Measurements from ENCODE around the gene HTR1E. TPM values are rescaled to one million over a fixed set of nuclear protein-coding genes. Genes with fewer than 3 reads are reported as not detected.
"Not testable (repeated sequence)": the region's sequence is repeated elsewhere in the genome, so short reads cannot be mapped to it uniquely, and the experiment has no call there.

HTR1E gene
- total RNA-seq, 2 experiments from 2014 or later = not detected

DNA sequence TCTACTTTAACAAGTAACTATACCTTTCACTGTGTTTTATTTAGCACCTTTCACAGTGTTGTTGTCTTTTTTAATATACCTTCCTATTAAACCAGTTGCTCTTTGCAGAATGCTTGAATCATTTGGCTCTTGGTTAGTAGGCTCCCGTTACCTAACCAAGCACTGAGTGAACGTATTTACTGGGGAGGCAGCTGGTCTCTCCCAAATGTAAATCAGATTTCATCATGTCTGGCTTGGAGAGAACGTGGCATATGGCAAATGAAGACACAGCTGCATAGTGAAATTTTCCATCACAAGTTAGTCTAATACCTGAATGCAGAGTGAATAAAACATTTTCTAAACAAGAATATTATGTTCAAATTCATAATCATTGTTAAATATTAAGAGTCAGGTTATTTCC, 12.4 kb downstream of the HTR1E start:
- H3K27me3 Mint-ChIP-seq = no peaks in the 10 kb centered on the region
- no peaks in the 10 kb centered on the region for H3K36me3 Mint-ChIP-seq (ENCODE audit: low read depth)
- no peak for DNase-seq
- H3K9me3 Mint-ChIP-seq = no peaks in the 10 kb centered on the region
- CTCF ChIA-PET = interaction anchor here (1.7 kb wide), 1 partner anchor 12 kb away, joined by 5 read pairs; the partner anchor contains the start of gene HTR1E
- H3K4me3 Mint-ChIP-seq = no peak overlapping the region
- POLR2A ChIA-PET = no interaction called here
- H3K4me1 Mint-ChIP-seq = no peaks in the 10 kb centered on the region
- H3K27ac Mint-ChIP-seq = no peak overlapping the region

DNA sequence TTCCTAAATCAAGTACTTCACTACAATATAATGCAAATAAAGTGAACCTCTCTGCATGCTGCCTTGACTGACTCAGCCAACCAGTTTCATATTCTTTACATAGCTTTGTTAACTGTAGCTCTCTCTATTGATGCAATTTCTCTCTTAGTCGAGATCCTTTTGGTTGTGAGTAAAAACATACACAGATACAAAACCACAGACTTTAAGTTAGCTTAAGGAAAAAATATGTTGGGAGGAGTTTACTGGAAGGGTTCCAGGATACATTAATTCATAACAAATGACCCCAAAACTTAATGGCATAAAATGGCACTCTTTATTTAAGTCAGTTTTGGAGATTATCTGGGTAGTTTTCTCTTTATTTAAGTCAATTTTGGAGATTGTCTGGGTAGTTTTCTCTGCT, 15.7 kb downstream of the HTR1E start:
- H3K36me3 Mint-ChIP-seq (ENCODE audit: low read depth) = no peaks in the 10 kb centered on the region
- ChIA-PET CTCF (no interaction called here), POLR2A (no interaction called here)
- no peaks in the 10 kb centered on the region for H3K4me1 Mint-ChIP-seq
- H3K27me3 Mint-ChIP-seq = no peaks in the 10 kb centered on the region
- no peak overlapping the region for H3K4me3 Mint-ChIP-seq
- no peak for DNase-seq
- H3K9me3 Mint-ChIP-seq = no peaks in the 10 kb centered on the region
- H3K27ac Mint-ChIP-seq = no peak overlapping the region

DNA sequence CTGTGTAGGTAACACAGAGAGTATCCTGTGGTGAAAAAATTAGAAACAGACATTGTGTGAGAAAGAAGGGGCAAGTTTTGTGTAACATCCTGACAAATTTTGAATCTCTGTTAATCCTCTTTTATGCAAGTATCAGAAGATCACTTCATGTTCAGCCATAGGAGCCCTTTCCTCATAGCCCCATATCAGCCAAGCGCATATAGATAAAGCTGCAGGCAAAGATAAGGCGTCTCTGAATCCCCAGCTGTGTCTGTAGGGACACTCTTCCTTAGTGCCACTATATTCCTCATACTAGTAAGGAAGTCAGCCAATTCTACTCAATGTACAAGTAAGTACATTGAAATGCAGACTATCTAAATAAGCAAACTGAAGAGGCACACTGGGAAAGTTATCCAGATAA, 22.3 kb downstream of the HTR1E start:
- no peak overlapping the region for H3K27ac Mint-ChIP-seq
- H3K36me3 Mint-ChIP-seq (ENCODE audit: low read depth) = no peaks in the 10 kb centered on the region
- H3K4me1 Mint-ChIP-seq = no peaks in the 10 kb centered on the region
- DNase-seq = no peak
- H3K4me3 Mint-ChIP-seq = no peak overlapping the region
- ChIA-PET POLR2A (no interaction called here), CTCF (interaction anchor here (0.7 kb wide), 1 partner anchor 338 kb away, joined by 3 read pairs; no protein-coding TSS in a partner anchor)
- H3K27me3 Mint-ChIP-seq = no peaks in the 10 kb centered on the region
- no peaks in the 10 kb centered on the region for H3K9me3 Mint-ChIP-seq

DNA sequence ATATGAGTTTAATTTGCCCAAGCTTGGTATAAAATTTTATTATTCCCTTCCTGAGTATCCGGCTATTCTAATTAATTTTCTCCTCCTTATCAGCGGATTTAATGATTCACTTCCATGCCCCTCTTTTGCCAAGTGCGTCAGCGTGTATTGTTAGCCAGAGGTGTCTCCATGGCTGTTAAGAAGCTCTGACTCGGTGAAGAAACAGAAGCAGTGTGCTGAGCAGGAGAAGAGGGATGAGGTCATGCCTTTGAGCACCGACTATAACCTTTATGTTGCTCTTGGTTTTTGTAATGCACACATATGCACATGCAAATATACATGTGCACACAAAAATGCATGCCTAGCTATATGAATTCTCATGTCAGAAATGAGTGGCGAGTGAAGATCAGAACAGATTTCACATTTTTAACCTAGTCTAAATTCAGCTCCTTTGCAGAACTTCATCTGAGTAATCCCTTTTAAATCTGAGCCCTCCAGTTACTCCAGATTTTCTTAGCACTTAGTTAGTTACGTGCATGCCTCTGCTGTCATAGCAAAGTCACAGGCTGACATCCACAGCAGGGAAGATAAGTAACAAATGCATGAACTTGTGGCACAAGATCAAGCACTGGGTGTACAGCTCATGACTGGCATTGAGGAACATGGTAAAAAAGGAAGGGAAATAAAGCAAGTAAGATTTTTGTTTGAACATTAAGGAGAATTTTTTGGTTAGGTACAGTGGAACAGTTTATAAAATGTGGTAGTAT, 24.3 kb downstream of the HTR1E start:
- POLR2A ChIA-PET = no interaction called here
- Mint-ChIP-seq H3K27ac (no peak overlapping the region), H3K4me3 (no peak overlapping the region), H3K9me3 (no peaks in the 10 kb centered on the region), H3K4me1 (no peaks in the 10 kb centered on the region), H3K36me3 (ENCODE audit: low read depth) (no peaks in the 10 kb centered on the region), H3K27me3 (peaks cover 3% of the 10 kb centered on the region)
- no peak for DNase-seq
- CTCF ChIA-PET = no interaction called here

DNA sequence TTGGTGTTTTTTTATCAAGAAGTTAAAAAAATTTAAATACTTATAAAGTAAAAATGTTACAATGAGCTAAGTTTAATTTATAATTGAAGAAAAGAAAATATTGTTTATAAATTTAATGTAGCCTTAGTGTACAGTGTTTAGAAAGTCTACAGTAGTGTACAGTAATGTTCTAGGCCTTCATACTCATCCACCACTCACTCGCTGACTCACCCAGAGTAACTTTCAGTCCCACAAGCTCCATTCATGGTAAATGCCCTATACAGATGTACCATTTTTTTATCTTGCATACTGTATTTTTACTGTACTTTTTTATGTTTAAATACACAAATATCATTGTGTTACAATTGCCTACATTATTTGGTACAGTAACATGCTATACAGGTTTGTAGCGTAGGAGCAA, 26.0 kb downstream of the HTR1E start:
- Mint-ChIP-seq H3K4me1 (no peaks in the 10 kb centered on the region), H3K27me3 (peaks cover 4% of the 10 kb centered on the region), H3K9me3 (no peaks in the 10 kb centered on the region), H3K36me3 (ENCODE audit: low read depth) (no peaks in the 10 kb centered on the region), H3K4me3 (no peak overlapping the region), H3K27ac (no peak overlapping the region)
- ChIA-PET CTCF (interaction anchor here (0.9 kb wide), 1 partner anchor 1893 kb away, joined by 3 read pairs; no protein-coding TSS in a partner anchor), POLR2A (no interaction called here)
- no peak for DNase-seq

DNA sequence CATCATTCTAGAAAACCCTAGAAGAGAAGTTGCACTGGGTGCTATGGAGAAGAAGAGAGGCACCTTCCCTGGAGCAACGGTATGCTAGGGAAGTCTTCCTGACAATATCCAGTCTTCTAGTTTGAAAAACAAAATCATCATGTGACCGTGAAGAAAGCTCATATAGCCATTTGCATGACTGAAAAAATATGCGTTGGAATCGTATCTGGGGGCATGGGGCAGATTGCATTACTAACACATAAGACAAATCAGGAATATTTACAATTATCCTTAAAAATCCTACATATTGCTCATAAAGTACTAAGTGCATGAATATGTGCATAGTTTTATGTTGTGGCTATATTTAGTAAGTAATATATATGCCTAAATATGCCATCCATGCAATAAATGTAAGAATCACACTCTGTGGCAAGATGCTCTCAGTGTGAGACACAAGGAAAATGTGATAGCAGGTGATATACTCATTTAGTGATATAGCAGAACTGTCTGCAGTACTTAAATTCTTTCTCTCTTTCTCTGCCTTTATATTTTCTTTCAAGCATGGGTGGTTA, 26.8 kb downstream of the HTR1E start:
- CTCF ChIA-PET = interaction anchor here (0.9 kb wide), 1 partner anchor 1892 kb away, joined by 3 read pairs; no protein-coding TSS in a partner anchor
- Mint-ChIP-seq H3K27ac (no peak overlapping the region), H3K9me3 (no peaks in the 10 kb centered on the region), H3K4me1 (no peaks in the 10 kb centered on the region), H3K27me3 (peaks cover 4% of the 10 kb centered on the region), H3K36me3 (ENCODE audit: low read depth) (no peaks in the 10 kb centered on the region), H3K4me3 (no peak overlapping the region)
- POLR2A ChIA-PET = no interaction called here
- no peak for DNase-seq

DNA sequence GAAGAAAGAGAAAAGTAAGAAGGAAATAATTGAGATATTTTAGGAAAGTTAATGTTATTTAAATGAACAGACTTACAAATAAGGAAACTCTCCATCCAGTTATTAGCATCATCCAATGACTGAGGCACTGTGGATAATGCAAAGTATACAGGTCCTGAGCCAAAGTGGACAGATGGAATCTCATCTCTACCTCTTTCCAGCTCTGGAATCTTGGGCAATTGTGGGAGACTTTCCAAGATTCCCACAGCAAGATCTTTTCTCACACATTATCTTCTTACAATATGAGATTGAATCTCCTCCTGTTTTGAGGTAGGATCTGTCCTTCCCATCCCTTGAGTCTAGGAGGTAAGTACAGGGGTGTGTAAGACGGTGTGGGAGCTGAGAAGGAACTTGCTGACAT, 28.9 kb downstream of the HTR1E start:
- ChIA-PET CTCF (no interaction called here), POLR2A (no interaction called here)
- no peaks in the 10 kb centered on the region for H3K36me3 Mint-ChIP-seq (ENCODE audit: low read depth)
- DNase-seq = no peak
- peaks cover 4% of the 10 kb centered on the region for H3K27me3 Mint-ChIP-seq
- H3K4me3 Mint-ChIP-seq = no peak overlapping the region
- no peak overlapping the region for H3K27ac Mint-ChIP-seq
- no peaks in the 10 kb centered on the region for H3K4me1 Mint-ChIP-seq
- no peaks in the 10 kb centered on the region for H3K9me3 Mint-ChIP-seq

DNA sequence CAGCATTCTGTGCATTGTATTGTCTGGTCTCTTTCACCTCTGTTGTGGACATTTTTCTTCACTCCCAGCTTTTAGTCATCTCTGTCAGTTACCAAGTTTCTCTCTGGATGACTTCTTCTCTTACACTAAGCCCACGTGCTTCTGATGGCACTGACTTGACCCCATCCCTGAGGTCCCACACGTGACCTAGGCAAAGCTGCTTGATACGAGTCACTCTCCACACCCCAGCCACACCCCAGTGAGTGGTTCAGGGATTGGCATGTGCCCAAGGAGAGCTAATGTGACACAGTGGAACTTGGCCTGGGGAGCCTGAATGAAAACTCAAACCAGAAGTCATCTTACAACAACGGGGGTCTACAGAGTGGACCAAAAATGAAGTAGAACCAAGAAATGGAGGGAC, 32.2 kb downstream of the HTR1E start:
- Mint-ChIP-seq H3K36me3 (ENCODE audit: low read depth) (no peaks in the 10 kb centered on the region), H3K27me3 (peaks cover 4% of the 10 kb centered on the region), H3K4me3 (no peak overlapping the region), H3K9me3 (no peaks in the 10 kb centered on the region), H3K27ac (no peak overlapping the region), H3K4me1 (no peaks in the 10 kb centered on the region)
- CTCF ChIA-PET = interaction anchor here (0.6 kb wide), 1 partner anchor 811 kb away, joined by 5 read pairs; no protein-coding TSS in a partner anchor
- no peak for DNase-seq
- POLR2A ChIA-PET = no interaction called here

DNA sequence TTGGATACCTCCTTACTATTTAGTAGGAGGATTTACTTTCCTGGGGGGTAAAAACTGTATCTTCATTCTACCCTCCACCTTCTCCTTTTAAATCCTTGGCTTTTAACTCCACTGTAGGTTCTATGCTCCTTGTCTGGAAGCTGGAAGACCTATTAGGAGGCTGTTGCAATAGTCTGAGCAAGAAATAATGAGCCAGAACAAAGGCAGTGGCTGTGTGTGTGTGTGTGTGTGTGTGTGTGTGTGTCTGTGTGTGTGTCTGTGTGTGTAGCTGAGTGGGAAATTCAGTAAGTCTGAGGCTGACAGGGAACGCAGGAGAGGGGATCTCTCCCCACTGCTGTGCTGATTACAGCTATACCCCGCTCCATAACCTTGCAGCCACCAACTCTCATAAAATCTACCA, 35.8 kb downstream of the HTR1E start:
- no peak overlapping the region for H3K27ac Mint-ChIP-seq
- no peak for DNase-seq
- POLR2A ChIA-PET = no interaction called here

DNA sequence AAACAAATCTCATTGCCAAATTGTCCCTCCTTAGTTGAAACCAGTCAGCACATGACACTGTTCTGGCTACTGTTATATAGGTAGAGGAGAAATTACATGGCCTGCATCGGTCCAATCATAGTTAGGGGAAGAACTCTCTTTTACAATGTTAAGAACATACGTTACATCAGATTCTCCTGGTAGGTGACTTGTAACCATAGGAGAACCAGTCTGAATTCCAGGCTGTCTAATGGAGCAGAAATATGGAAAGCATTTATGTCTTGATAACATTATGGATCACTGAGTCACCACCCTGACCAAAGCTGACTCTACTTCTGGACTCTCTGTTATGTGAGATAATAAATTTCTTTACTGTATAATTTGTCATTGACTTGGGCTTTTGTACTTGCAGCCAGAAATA, 40.9 kb downstream of the HTR1E start:
- Mint-ChIP-seq H3K27ac (no peak overlapping the region), H3K9me3 (no peaks in the 10 kb centered on the region), H3K4me3 (no peak overlapping the region), H3K4me1 (no peaks in the 10 kb centered on the region), H3K27me3 (no peaks in the 10 kb centered on the region), H3K36me3 (ENCODE audit: low read depth) (no peaks in the 10 kb centered on the region)
- DNase-seq = no peak
- ChIA-PET CTCF (no interaction called here), POLR2A (no interaction called here)

More for the DNA sequence above, 35.8 kb downstream of the HTR1E start:
- H3K4me1 Mint-ChIP-seq = no peaks in the 10 kb centered on the region
- H3K4me3 Mint-ChIP-seq = no peak overlapping the region
- no peaks in the 10 kb centered on the region for H3K36me3 Mint-ChIP-seq (ENCODE audit: low read depth)
- H3K9me3 Mint-ChIP-seq = no peaks in the 10 kb centered on the region
- no peaks in the 10 kb centered on the region for H3K27me3 Mint-ChIP-seq
- CTCF ChIA-PET = no interaction called here

DNA sequence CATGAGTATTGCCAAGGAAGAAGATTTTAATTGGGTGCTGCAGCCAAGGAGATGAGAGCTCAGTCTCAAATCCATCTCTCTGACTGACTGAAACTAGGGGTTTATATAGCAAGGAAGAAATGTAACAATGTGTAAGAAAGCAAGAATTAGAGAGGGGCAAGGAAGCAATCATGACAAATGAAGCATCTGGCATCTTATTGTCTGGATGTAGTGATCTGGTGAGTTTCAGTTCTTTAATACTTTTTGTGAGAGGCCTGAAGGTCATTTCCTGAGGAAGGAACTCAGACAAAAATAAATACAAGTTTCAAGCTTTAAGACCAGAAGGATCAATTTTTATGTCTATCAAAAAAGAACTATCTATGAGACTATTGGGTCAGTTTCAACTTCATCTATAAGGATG, 64.2 kb downstream of the HTR1E start:
- DNase-seq = no peak
- Mint-ChIP-seq H3K27me3 (no peaks in the 10 kb centered on the region), H3K27ac (no peak overlapping the region), H3K4me3 (no peak overlapping the region), H3K36me3 (ENCODE audit: low read depth) (no peaks in the 10 kb centered on the region), H3K9me3 (peaks cover 2% of the 10 kb centered on the region), H3K4me1 (no peaks in the 10 kb centered on the region)
- POLR2A ChIA-PET = no interaction called here
- CTCF ChIA-PET = no interaction called here

DNA sequence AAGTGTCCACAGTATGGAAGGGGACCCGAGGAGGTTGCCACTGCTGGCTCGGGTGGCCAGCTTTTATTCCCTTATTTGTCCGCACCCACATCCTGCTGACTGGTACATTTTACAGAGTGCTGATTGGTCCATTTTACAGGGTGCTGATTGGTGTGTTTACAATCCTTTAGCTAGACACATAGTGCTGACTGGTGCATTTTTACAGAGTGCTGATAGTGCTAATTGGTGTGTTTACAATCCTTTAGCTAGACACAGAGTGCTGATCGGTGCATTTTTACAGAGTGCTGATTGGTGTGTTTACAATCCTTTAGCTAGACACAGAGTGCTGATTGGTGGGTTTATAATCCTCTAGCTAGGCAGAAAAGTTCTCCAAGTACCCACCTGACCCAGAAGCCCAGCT, 65.1 kb downstream of the HTR1E start:
- H3K36me3 Mint-ChIP-seq (ENCODE audit: low read depth); H3K27ac Mint-ChIP-seq; H3K27me3 Mint-ChIP-seq; H3K9me3 Mint-ChIP-seq; POLR2A ChIA-PET; H3K4me3 Mint-ChIP-seq; H3K4me1 Mint-ChIP-seq; CTCF ChIA-PET; DNase-seq: not testable (repeated sequence)

DNA sequence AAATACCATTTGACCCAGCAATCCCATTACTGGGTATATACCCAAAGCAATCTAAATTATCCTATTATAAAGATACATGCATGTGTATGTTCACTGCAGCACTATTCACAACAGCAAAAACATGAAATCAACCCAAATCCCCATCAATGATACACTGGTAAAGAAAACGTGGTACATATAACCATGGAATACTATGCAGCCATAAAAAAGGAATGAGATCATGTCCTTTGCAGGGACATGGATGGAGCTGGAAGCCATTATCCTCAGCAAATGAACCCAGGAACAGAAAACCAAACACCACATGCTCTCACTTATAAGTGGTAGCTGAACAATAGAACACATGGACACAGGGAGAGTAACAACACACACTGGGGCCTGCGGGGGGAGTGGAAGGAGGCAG, 69.2 kb downstream of the HTR1E start:
- POLR2A ChIA-PET; DNase-seq; CTCF ChIA-PET; H3K9me3 Mint-ChIP-seq; H3K4me1 Mint-ChIP-seq; H3K27me3 Mint-ChIP-seq; H3K36me3 Mint-ChIP-seq (ENCODE audit: low read depth); H3K27ac Mint-ChIP-seq; H3K4me3 Mint-ChIP-seq: not testable (repeated sequence)

DNA sequence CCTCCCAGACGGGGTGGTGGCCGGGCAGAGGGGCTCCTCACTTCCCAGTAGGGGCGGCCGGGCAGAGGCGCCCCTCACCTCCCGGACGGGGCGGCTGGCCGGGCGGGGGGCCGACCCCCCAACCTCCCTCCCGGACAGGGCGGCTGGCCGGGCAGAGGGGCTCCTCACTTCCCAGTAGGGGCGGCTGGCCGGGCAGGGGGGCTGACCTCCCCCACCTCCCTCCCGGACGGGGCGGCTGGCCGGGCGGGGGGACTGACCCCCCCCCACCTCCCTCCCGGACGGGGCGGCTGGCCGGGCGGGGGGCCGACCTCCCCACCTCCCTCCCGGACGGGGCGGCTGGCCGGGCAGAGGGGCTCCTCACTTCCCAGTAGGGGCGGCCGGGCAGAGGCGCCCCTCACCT, 72.3 kb downstream of the HTR1E start:
- H3K9me3 Mint-ChIP-seq; H3K36me3 Mint-ChIP-seq (ENCODE audit: low read depth); CTCF ChIA-PET; DNase-seq; H3K4me3 Mint-ChIP-seq; POLR2A ChIA-PET; H3K27me3 Mint-ChIP-seq; H3K27ac Mint-ChIP-seq; H3K4me1 Mint-ChIP-seq: not testable (repeated sequence)

Data from activated CD4-positive, alpha-beta T cell treated with anti-CD3 and anti-CD28 coated beads, Interleukin-2, amount 10 ng/mL, durations not matched to agents 7 days and 5 days (primary cell).